SJSA1 (cell line): ENCODE results near the gene TCHP. TPM values are rescaled to one million over a fixed set of nuclear protein-coding genes. Genes with fewer than 3 reads are reported as not detected.

Source experiments
- DNase-seq, 2 experiments: peaks; one replicate each; pipeline ENCODE4 v3.0.0-alpha.2; 2015 to 2020; ENCODE audit warnings: low spot score in 2 of 2, low read depth in 1 of 2
- H3K27ac ChIP-seq: fragments of 250-450 bp; sonication (Bioruptor Pico); 2 replicates; pipeline ENCODE4 v1.5.1; 2020; ENCODE audit warnings: mild to moderate bottlenecking, moderate library complexity
- H3K27me3 ChIP-seq: fragments of 250-450 bp; sonication (Bioruptor Pico); replicated peaks from 2 replicates; pipeline ENCODE4 v1.5.1; 2020; ENCODE audit warnings: mild to moderate bottlenecking, moderate library complexity
- H3K36me3 ChIP-seq: fragments of 250-450 bp; sonication (Bioruptor Pico); 2 replicates; pipeline ENCODE4 v1.5.1; 2020; ENCODE audit warnings: mild to moderate bottlenecking
- H3K4me1 ChIP-seq: fragments of 250-450 bp; sonication (Bioruptor Pico); replicated peaks from 2 replicates; pipeline ENCODE4 v1.6.1; 2021; ENCODE audit warnings: mild to moderate bottlenecking
- H3K4me3 ChIP-seq: fragments of 250-450 bp; sonication (Bioruptor Pico); 2 replicates; pipeline ENCODE4 v1.5.1; 2020; ENCODE audit warnings: mild to moderate bottlenecking
- H3K9me3 ChIP-seq: fragments of 250-450 bp; sonication (Bioruptor Pico); replicated peaks from 2 replicates; pipeline ENCODE4 v1.5.1; 2020; ENCODE audit warnings: mild to moderate bottlenecking
- total RNA-seq: library from RNA; depleted of rRNA; stranded (reverse); fragments of >200 nt; shearing (Covaris generic); gene quantifications from 2 replicates; pipeline ENCODE4 v1.2.3, GENCODE V29; 2014; rRNA removed

Gene TCHP
- total RNA-seq, 1 experiment from 2014 or later: 28.6 TPM

GRCh38 chr12:109961201-109961600, 61.1 kb downstream of the TCHP start:
- H3K36me3 ChIP-seq: peaks cover 74% of the 10 kb centered on the region
- no peak overlapping the region for H3K27ac ChIP-seq
- no peaks in the 10 kb centered on the region for H3K4me1 ChIP-seq

GRCh38 chr12:109961612-109962011, 61.5 kb downstream of the TCHP start:
- H3K36me3 ChIP-seq: peaks cover 72% of the 10 kb centered on the region
- H3K9me3 ChIP-seq: no peaks in the 10 kb centered on the region
- no peaks in the 10 kb centered on the region for H3K27me3 ChIP-seq
- no peak overlapping the region for H3K4me3 ChIP-seq
- H3K27ac ChIP-seq: no peak overlapping the region
- DNase-seq: no peak
- no peaks in the 10 kb centered on the region for H3K4me1 ChIP-seq

More at GRCh38 chr12:109961201-109961600, 61.1 kb downstream of the TCHP start:
- DNase-seq: no peak
- H3K27me3 ChIP-seq: no peaks in the 10 kb centered on the region
- no peaks in the 10 kb centered on the region for H3K9me3 ChIP-seq
- H3K4me3 ChIP-seq: no peak overlapping the region

- no peak overlapping the region for H3K4me3 ChIP-seq
- no peak overlapping the region for H3K27ac ChIP-seq
- H3K36me3 ChIP-seq: peaks cover 76% of the 10 kb centered on the region
- no peaks in the 10 kb centered on the region for H3K27me3 ChIP-seq
- no peaks in the 10 kb centered on the region for H3K4me1 ChIP-seq
- DNase-seq: no peak
- H3K9me3 ChIP-seq: no peaks in the 10 kb centered on the region
Measured at GRCh38 chr12:109962398-109962797, 62.3 kb downstream of the TCHP start.

DNA sequence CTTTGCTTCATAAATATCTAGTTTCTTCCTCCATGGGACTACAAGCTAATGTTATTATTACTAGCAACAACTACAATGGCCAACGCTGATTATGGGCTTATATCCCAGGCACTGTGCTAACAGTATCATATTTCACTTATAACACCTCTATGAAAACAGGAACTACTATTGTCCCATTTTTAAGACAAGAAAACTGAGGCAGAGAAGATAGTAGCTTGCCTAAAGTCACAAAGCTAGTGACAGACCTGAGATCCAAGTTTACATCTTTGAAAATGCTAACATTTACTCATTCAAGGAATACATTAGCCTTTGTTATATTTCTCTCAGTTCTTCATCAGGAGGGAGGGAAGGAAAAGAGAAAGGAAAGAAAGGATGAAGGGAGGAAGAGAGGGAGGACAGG, 63.3 kb downstream of the TCHP start:
- DNase-seq: no peak
- H3K4me3 ChIP-seq: no peak overlapping the region
- H3K36me3 ChIP-seq: peaks cover 80% of the 10 kb centered on the region
- H3K27me3 ChIP-seq: no peaks in the 10 kb centered on the region
- no peak overlapping the region for H3K27ac ChIP-seq
- H3K9me3 ChIP-seq: no peaks in the 10 kb centered on the region
- no peaks in the 10 kb centered on the region for H3K4me1 ChIP-seq

GRCh38 chr12:109963743-109964429, 63.8 kb downstream of the TCHP start:
- Histone ChIP-seq H3K4me3 (no peak overlapping the region), H3K27me3 (no peaks in the 10 kb centered on the region), H3K9me3 (no peaks in the 10 kb centered on the region), H3K27ac (no peak overlapping the region), H3K36me3 (peaks cover 75% of the 10 kb centered on the region), H3K4me1 (no peaks in the 10 kb centered on the region)
- DNase-seq: no peak

- peaks cover 74% of the 10 kb centered on the region for H3K36me3 ChIP-seq
- no peak overlapping the region for H3K4me3 ChIP-seq
- H3K4me1 ChIP-seq: no peaks in the 10 kb centered on the region
- DNase-seq: no peak
- no peaks in the 10 kb centered on the region for H3K27me3 ChIP-seq
- no peaks in the 10 kb centered on the region for H3K9me3 ChIP-seq
- H3K27ac ChIP-seq: no peak overlapping the region
Measured at GRCh38 chr12:109966546-109966945, 66.5 kb downstream of the TCHP start.

GRCh38 chr12:109967383-109968031, 67.4 kb downstream of the TCHP start:
- Histone ChIP-seq H3K9me3 (no peaks in the 10 kb centered on the region), H3K4me3 (no peak overlapping the region), H3K27me3 (no peaks in the 10 kb centered on the region), H3K4me1 (no peaks in the 10 kb centered on the region), H3K27ac (no peak overlapping the region), H3K36me3 (peaks cover 70% of the 10 kb centered on the region)
- DNase-seq: no peak

Other genes starting within 250 kb of the TCHP start
- 7.4 and 7.8 TPM in 2 replicates for gene FAM222A, start 186.4 kb upstream of the TCHP start, total RNA-seq
- 0.16 TPM in 1 of 2 replicates, not detected in the other for gene TRPV4, start 66.9 kb upstream of the TCHP start, total RNA-seq
- 30.5 and 55.2 TPM in 2 replicates for gene GLTP, start 19.7 kb upstream of the TCHP start, total RNA-seq
- 23.1 and 29.5 TPM in 2 replicates for gene GIT2, start 96.1 kb downstream of the TCHP start, total RNA-seq
- 111 and 170 TPM in 2 replicates for gene ANKRD13A, start 99.2 kb downstream of the TCHP start, total RNA-seq
- 4.5 and 9.0 TPM in 2 replicates for gene C12orf76, start 148.2 kb downstream of the TCHP start, total RNA-seq
- 9.8 and 10.6 TPM in 2 replicates for gene IFT81, start 224.1 kb downstream of the TCHP start, total RNA-seq